Tibial nerve (tissue), 4 donors: ENCODE results near the gene SERPINA3. TPM values are rescaled to one million over a fixed set of nuclear protein-coding genes. Genes with fewer than 3 reads are reported as not detected.

Source experiments
- DNase-seq, 2 donors: peaks; one replicate each; pipeline ENCODE4 v3.0.0-alpha.2; 2019; ENCODE audit warnings: low spot score in 2 of 2
- H3K27ac ChIP-seq, 4 donors: fragments of 200-600 bp; sonication (generic) in 3 of 4; one replicate each; pipeline ENCODE4 v1.5.1; 2017 to 2019; ENCODE audit warnings: mild to moderate bottlenecking in 1 of 4
- H3K27me3 ChIP-seq, 2 donors: fragments of 200-600 bp; sonication (generic) in 1 of 2; one replicate each; pipeline versions ENCODE4 v1.5.1 to v1.6.0; 2017 to 2019
- H3K36me3 ChIP-seq, 3 donors: fragments of 200-600 bp; sonication (generic); one replicate each; pipeline ENCODE4 v1.5.1; 2018 to 2019
- H3K4me1 ChIP-seq, 4 donors: fragments of 200-600 bp; sonication (generic) in 3 of 4; one replicate each; pipeline ENCODE4 v1.5.1; 2017 to 2019
- H3K4me3 ChIP-seq, 4 donors: fragments of 200-600 bp; sonication (generic) in 3 of 4; one replicate each; pipeline ENCODE4 v1.5.1; 2017 to 2019; ENCODE audit warnings: mild to moderate bottlenecking in 1 of 4, moderate library complexity in 1 of 4
- H3K9me3 ChIP-seq, 4 donors: fragments of 200-600 bp; sonication (generic) in 3 of 4; one replicate each; pipeline ENCODE4 v1.5.1; 2017 to 2019
- EP300 ChIP-seq, 2 donors: sonication (generic); formaldehyde crosslinking; IDR thresholded peaks; one replicate each; pipeline ENCODE4 v1.6.1; 2017; ENCODE audit warnings: antibody characterized with exemption in 2 of 2, mild to moderate bottlenecking in 1 of 2
- POLR2A ChIP-seq, 2 donors: fragments of 450-650 bp; IDR thresholded peaks; one replicate each; pipeline ENCODE4 v1.6.1; 2017; ENCODE audit warnings: antibody characterized with exemption in 2 of 2, mild to moderate bottlenecking in 2 of 2, moderate library complexity in 2 of 2
- WGBS, 2 donors: methylation state at CpG; one replicate each; pipeline ENCODE4 v1.1.5; 2018; 5-methylcytosine and 5-hydroxymethylcytosine counted together
- total RNA-seq, 4 donors: library from RNA; depleted of rRNA; stranded (reverse); fragments of >200 nt; gene quantifications; one replicate each; pipeline ENCODE4 v1.1.0, GENCODE V29; 2016
- TF ChIP-seq, protein P1 (sequence below), 5 experiments: fragments of 200-600 bp in 3 of 5; fragments of 450-650 bp in 2 of 5; sonication (generic) in 3 of 5; IDR thresholded peaks; one replicate each; pipeline ENCODE4 v1.5.1; 2016 to 2019; ENCODE audit warnings: antibody characterized with exemption in 5 of 5, mild to moderate bottlenecking in 3 of 5, moderate library complexity in 2 of 5

SERPINA3 gene
- total RNA-seq, 4 donors from 2014 or later, result 85.0 to 339 (median 171) TPM

DNA sequence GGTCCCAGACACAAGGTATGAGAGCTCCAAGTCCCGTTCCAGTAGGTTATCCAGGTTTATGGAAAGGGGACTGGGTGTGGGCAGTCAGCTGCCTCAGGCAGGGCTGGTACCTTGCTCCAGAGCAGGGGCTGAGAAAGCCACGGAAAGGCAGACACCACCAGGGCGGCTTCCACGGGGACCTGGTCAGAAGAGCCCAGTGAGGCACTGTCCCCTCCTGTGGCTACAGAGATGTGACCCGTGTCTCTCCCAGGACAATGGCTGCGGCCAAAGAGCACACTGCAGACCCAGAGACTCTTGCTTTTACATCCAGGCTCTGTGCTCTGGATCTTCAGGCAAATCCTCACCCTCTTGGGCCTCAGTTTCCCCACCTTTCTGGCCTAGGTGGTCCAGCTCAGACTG lies 42.2 kb upstream of the SERPINA3 start:
- no peaks in the 10 kb centered on the region for H3K36me3 ChIP-seq
- 86 to 92% methylated on average over 1 to 5 of the region's 6 CpGs for WGBS, 2 donors
- TF ChIP-seq, protein P1, sequence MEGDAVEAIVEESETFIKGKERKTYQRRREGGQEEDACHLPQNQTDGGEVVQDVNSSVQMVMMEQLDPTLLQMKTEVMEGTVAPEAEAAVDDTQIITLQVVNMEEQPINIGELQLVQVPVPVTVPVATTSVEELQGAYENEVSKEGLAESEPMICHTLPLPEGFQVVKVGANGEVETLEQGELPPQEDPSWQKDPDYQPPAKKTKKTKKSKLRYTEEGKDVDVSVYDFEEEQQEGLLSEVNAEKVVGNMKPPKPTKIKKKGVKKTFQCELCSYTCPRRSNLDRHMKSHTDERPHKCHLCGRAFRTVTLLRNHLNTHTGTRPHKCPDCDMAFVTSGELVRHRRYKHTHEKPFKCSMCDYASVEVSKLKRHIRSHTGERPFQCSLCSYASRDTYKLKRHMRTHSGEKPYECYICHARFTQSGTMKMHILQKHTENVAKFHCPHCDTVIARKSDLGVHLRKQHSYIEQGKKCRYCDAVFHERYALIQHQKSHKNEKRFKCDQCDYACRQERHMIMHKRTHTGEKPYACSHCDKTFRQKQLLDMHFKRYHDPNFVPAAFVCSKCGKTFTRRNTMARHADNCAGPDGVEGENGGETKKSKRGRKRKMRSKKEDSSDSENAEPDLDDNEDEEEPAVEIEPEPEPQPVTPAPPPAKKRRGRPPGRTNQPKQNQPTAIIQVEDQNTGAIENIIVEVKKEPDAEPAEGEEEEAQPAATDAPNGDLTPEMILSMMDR (IDR thresholded peaks at IDR 0.05), result no peak
- TF ChIP-seq POLR2A (IDR thresholded peaks at IDR 0.05) (no peak), EP300 (IDR thresholded peaks at IDR 0.05) (no peak)
- peaks cover 0 to 18% (median 10%) of the 10 kb centered on the region in 4 donors for H3K4me1 ChIP-seq
- H3K4me3 ChIP-seq, result no peak overlapping the region
- H3K27ac ChIP-seq, result no peak overlapping the region
- H3K9me3 ChIP-seq, result no peaks in the 10 kb centered on the region
- H3K27me3 ChIP-seq, result no peaks in the 10 kb centered on the region
- no peak for DNase-seq

DNA sequence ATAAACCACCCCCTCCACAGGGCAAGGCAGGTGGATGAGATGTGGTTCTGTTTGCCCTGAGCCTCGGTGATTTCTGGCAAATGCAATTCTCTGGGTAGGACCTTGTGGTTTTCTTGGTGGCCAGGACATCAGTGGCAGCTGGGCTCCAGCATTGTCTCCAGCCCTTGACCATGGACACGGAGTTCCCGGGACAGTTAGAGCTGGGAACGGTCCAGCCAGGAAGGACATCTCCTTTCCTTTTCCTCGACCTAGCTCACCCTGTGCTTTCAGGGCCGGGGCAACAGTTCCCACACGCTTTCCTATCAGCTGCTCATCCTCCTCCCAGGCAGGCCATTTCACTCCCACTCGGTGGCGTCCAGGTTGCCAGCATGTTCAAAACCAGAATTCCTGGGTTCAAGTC lies 41.8 kb upstream of the SERPINA3 start:
- H3K27me3 ChIP-seq, result no peaks in the 10 kb centered on the region
- WGBS, 2 donors, result 76 to 81% methylated on average over 9 of the region's 9 CpGs
- H3K4me3 ChIP-seq, result no peak overlapping the region
- no peak overlapping the region for H3K27ac ChIP-seq
- H3K4me1 ChIP-seq, result peaks cover 0 to 18% (median 10%) of the 10 kb centered on the region in 4 donors
- no peaks in the 10 kb centered on the region for H3K36me3 ChIP-seq
- no peak for DNase-seq
- no peaks in the 10 kb centered on the region for H3K9me3 ChIP-seq
- TF ChIP-seq POLR2A (IDR thresholded peaks at IDR 0.05), result no peak
- TF ChIP-seq EP300 (IDR thresholded peaks at IDR 0.05), result no peak

DNA sequence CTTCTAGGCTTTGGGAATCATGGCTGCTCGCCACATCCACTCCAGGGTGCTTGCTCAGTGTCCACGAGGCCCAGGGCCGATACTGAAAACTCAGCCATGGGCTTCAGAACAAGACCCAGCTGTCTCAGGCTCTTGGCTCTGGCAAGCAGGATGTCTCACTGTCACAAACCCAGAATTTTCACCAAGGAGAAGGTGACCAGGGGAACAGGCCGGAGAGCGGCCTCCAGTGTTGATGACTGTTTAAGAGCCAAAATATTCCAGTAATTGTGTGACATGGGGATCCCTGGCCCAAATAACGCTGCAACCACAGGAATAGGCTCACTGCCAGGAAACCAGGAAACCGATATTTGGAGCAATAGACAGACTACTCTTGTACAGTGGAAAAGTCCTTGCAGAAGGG lies 40.8 kb upstream of the SERPINA3 start:
- Histone ChIP-seq H3K9me3 (no peaks in the 10 kb centered on the region), H3K27me3 (no peaks in the 10 kb centered on the region), H3K4me1 (peaks cover 0 to 18% (median 10%) of the 10 kb centered on the region in 4 donors), H3K36me3 (no peaks in the 10 kb centered on the region), H3K27ac (peak overlapping the region in 3 of 4 donors; percentile 26 to 73 (median 45)), H3K4me3 (no peak overlapping the region)
- no peak for TF ChIP-seq EP300 (IDR thresholded peaks at IDR 0.05)
- TF ChIP-seq, protein P1 (IDR thresholded peaks at IDR 0.05), result no peak
- no peak for TF ChIP-seq POLR2A (IDR thresholded peaks at IDR 0.05)
- DNase-seq, result no peak
- 41 to 47% methylated on average over 7 of the region's 7 CpGs for WGBS, 2 donors

DNA sequence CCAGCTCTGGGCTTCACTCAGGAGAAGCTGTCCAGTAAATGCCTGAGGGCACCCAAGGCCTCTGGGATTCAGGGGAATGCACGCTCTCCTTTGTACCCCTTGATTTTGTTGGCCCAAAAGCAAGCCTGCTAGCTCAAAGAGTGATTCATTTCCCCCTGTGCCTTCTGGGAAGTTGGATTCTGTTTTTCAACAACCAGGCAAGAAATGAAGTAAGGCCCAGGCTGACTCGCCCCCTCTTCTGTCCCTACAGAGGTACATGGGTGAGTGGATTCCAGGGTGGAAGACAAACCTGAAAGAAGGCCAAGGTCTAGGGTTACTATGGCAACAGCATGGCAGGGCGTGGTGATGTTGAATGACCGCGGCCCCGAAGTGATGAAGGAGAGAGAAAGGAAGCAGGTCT lies 40.2 kb upstream of the SERPINA3 start:
- Histone ChIP-seq H3K4me3 (no peak overlapping the region), H3K4me1 (peaks cover 0 to 18% (median 10%) of the 10 kb centered on the region in 4 donors), H3K9me3 (no peaks in the 10 kb centered on the region), H3K27ac (peak overlapping the region in 2 of 4 donors; percentile 60 to 73), H3K36me3 (no peaks in the 10 kb centered on the region), H3K27me3 (no peaks in the 10 kb centered on the region)
- TF ChIP-seq EP300 (IDR thresholded peaks at IDR 0.05), result peak in 1 of 2 donors; percentile 13
- TF ChIP-seq, protein P1 (IDR thresholded peaks at IDR 0.05), result no peak
- TF ChIP-seq POLR2A (IDR thresholded peaks at IDR 0.05), result no peak
- DNase-seq, result no peak
- 75 to 79% methylated on average over 6 of the region's 6 CpGs for WGBS, 2 donors

DNA sequence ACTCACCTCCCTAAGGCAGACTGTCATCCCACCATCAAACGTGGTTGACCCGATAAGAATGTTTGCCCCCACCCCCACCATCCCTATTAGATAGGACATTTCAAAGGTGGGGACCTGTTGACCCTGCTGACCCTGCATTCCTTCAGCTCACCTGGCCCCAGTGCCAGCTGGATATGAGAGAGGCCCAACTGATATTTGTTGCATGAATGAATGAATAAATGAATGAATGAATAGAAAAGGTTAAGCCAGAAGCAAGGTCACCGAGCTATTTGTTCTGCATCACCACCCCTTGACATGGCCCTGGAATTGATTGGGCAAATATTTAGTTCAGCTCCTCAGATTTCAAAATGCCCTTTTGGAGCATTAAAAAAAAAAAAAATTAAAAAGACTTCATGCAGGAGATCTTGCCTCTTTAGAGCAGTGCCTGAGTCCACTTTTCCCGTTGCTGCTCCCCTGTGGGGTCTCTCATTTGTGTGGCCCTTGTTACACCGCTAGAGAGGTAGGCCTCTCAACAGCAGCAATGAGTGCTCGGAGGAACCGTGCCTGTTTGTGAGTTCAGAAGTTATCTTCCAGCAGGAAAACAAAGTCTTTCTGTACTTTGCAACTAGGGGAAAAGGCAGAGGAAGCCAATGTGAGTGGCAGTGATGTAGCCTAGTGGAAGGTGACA lies 39.4 kb upstream of the SERPINA3 start:
- Histone ChIP-seq H3K36me3 (no peaks in the 10 kb centered on the region), H3K9me3 (no peaks in the 10 kb centered on the region), H3K27ac (peak overlapping the region in 1 of 4 donors; percentile 73), H3K4me3 (no peak overlapping the region), H3K27me3 (no peaks in the 10 kb centered on the region), H3K4me1 (peaks cover 0 to 18% (median 10%) of the 10 kb centered on the region in 4 donors)
- DNase-seq, result no peak
- TF ChIP-seq EP300 (IDR thresholded peaks at IDR 0.05) (no peak), POLR2A (IDR thresholded peaks at IDR 0.05) (no peak)
- TF ChIP-seq, protein P1 (IDR thresholded peaks at IDR 0.05), result no peak
- 77 to 80% methylated on average over 7 of the region's 7 CpGs for WGBS, 2 donors
